Measurements from ENCODE around the gene NUP133. TPM values are rescaled to one million over a fixed set of nuclear protein-coding genes. Genes with fewer than 3 reads are reported as not detected.
A peak's percentile ranks its signal among the peaks of the same experiment; 100 is the strongest.

Gene NUP133
- total and polyA plus RNA-seq, 2 of the 4 experiments (the other 2 are of a cell fraction), result 13.4 to 30.5 TPM

DNA sequence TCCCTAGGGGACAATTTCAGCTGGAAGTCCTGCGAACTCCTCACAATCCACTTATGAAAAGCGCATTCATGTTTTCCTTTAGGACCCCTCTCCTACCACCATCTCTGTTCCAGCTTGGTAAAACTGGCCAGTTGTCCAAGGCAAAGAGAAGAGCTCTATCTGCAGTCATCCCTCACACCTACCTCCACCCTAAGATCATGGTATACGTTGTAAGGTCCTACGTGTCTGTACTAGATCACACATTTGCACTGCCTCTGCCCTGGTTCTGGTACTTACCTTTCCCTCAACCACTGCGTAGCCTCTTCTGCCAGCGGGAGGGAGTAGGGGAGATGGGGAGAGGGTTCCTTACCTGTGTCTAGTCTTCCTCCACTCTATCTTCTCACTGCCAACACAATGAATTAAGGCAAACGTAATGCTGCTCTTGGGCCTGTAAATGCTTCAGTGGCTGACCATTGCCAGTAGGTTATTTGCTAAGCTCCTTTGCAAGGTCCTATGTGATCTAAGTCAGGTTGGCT lies 739 bp upstream of the NUP133 start:
- dilution Hi-C loops (cut with HindIII; ENCODE audit: low sequenced_read_pairs, unreplicated experiment), result no loop called here
- intact Hi-C loops (cut with micrococcal nuclease), result no loop called here
- peak overlapping the region; percentile 89 for H2BK5ac ChIP-seq (ENCODE audit: low read depth, low read length, poor library complexity, severe bottlenecking)

More for the DNA sequence above, 739 bp upstream of the NUP133 start:
- H3K23ac ChIP-seq (ENCODE audit: low read depth, low read length), result peak overlapping the region; percentile 94
- no peaks in the 10 kb centered on the region for H4K20me1 ChIP-seq (ENCODE audit: insufficient read depth, low read length)
- H3K4me3 ChIP-seq (ENCODE audit: insufficient read depth, low read depth, low read length), result peak overlapping the region; percentile 77
- peak overlapping the region; percentile 93 for H2AFZ ChIP-seq (replicated peaks; ENCODE audit: low read length, poor library complexity)
- H3K9me1 ChIP-seq (ENCODE audit: insufficient read depth, low read length), result peaks cover 9% of the 10 kb centered on the region
- H3K36me3 ChIP-seq (ENCODE audit: control insufficient read depth, insufficient read depth, low read length), result no peaks in the 10 kb centered on the region
- peak overlapping the region; percentile 86 for H2AK9ac ChIP-seq (replicated peaks; ENCODE audit: low read depth, low read length, poor library complexity)
- H3K9me3 ChIP-seq (ENCODE audit: control insufficient read depth, insufficient read depth, low read length), result no peaks in the 10 kb centered on the region
- H4K91ac ChIP-seq (ENCODE audit: insufficient read depth, low read depth, low read length), result peak overlapping the region; percentile 94
- TSS peak; percentile 99 for BruUV-seq (replicated peaks)
- CTCF ChIA-PET, result no interaction called here
- peak overlapping the region; percentile 93 for H3K4ac ChIP-seq (ENCODE audit: low read depth, low read length)
- in situ Hi-C loops (cut with MboI; ENCODE audit: low sequenced_read_pairs), result no loop called here
- H4K5ac ChIP-seq (ENCODE audit: low read depth, low read length), result peak overlapping the region; percentile 97
- peak overlapping the region; percentile 97 for H3K14ac ChIP-seq (replicated peaks; ENCODE audit: low read depth, low read length)
- peak overlapping the region; percentile 99 for H4K8ac ChIP-seq (ENCODE audit: low read depth in 2 of 2, low read length in 2 of 2)
- H2BK120ac ChIP-seq (ENCODE audit: low read depth, low read length), result peak overlapping the region; percentile 90
- no peak for ATAC-seq (ENCODE audit: low read depth)
- TF ChIP-seq SMC3 (IDR thresholded peaks at IDR 0.05; ENCODE audit: low read depth, low read length) (no peak), RAD21 (IDR thresholded peaks at IDR 0.05; ENCODE audit: low read length) (no peak)
- H3K27me3 ChIP-seq (ENCODE audit: control insufficient read depth, insufficient read depth, low read length), result no peaks in the 10 kb centered on the region
- 0 out of 3 replicates have a peak overlapping the region, but pooled peaks have one; percentile 73 for H2BK15ac ChIP-seq (ENCODE audit: low read depth, low read length)
- WGBS, 2 experiments (ENCODE audit: extremely low coverage in 2 of 2, insufficient read length in 1 of 2), result 100% methylated on average over 1 of the region's 7 CpGs; no CpG with 5 or more reads in 1 of the 2 experiments
- H3K79me1 ChIP-seq (ENCODE audit: low read depth in 1 of 2, low read length in 2 of 2), result peaks cover 10 to 26% of the 10 kb centered on the region in 2 experiments
- POLR2A ChIA-PET (ENCODE audit: unreplicated experiment), result no interaction called here
- H3K4me1 ChIP-seq (ENCODE audit: control insufficient read depth, insufficient read depth, low read length), result peaks cover 8% of the 10 kb centered on the region
- H3K18ac ChIP-seq (ENCODE audit: low read depth, low read length), result peak overlapping the region; percentile 89
- H2BK20ac ChIP-seq (ENCODE audit: low read depth, low read length), result peak overlapping the region; percentile 45; the same call in 1 of the 2 replicates
- peak overlapping the region; percentile 78 for H2AK5ac ChIP-seq (ENCODE audit: low read depth, low read length)
- no peak for DNase-seq
- H3K4me2 ChIP-seq (ENCODE audit: low read depth, low read length), result peak overlapping the region; percentile 91
- peak overlapping the region; percentile 99; the same call in 1 of the 2 replicates for H3K56ac ChIP-seq (ENCODE audit: extremely low read depth, insufficient read depth, low read length)
- peak overlapping the region; percentile 98 for H3K9ac ChIP-seq (ENCODE audit: low read depth, low read length)
- H3K27ac ChIP-seq (ENCODE audit: insufficient read depth, low read length), result peak overlapping the region; percentile 95
